C4-2B (cell line): Measurements from ENCODE around the gene TATDN3.

Experiments
- CTCF ChIP-seq: fragments of 450-650 bp; conservative IDR thresholded peaks from 2 replicates; pipeline ENCODE4 v1.5.1; 2017; ENCODE audit warnings: mild to moderate bottlenecking
- ZFX ChIP-seq: fragments of 450-650 bp; IDR thresholded peaks from 2 replicates; pipeline ENCODE4 v1.6.1; 2017

- TF ChIP-seq CTCF (no peak), ZFX (no peak)
These were observed 10.9 kb upstream of the TATDN3 start for GRCh38 chr1:212780759-212781158.
